GM18867 (cell line): ENCODE results near the gene MYDGF.

Experiments
- ATAC-seq: cut with Tn5 transposase; IDR thresholded peaks from one replicate; pipeline ENCODE4 v1.9.1; 2021; ENCODE audit warnings: mild to moderate bottlenecking, moderate library complexity; ENCODE audit not compliant: unreplicated experiment

The MYDGF gene

GRCh38 chr19:4647676-4648644 is 22.2 kb downstream of the MYDGF start:
- ATAC-seq = no peak

- no peak for ATAC-seq
Observed at GRCh38 chr19:4645718-4646117, 24.4 kb downstream of the MYDGF start.

GRCh38 chr19:4642625-4643024 is 27.5 kb downstream of the MYDGF start:
- no peak for ATAC-seq

DNA sequence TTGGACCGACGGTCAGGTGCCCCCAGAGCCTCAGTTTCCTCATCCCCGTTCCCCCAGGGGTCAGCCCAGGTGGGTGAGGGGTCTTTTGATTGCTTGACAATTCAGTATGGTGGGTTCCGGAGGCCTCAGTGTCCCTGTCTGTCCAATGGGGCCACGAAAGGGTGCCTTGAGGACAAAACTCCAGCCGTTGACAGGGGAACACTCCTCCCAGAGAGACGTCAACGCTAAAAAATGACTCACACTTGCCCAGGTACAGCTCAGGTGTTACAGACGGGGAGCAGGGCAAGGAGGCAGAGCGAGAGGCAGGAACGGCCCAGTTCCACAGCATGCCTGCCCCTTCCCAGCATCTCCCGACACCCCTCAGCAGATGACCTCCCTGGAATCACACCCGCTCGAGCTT is 29.0 kb downstream of the MYDGF start:
- ATAC-seq = no peak

DNA sequence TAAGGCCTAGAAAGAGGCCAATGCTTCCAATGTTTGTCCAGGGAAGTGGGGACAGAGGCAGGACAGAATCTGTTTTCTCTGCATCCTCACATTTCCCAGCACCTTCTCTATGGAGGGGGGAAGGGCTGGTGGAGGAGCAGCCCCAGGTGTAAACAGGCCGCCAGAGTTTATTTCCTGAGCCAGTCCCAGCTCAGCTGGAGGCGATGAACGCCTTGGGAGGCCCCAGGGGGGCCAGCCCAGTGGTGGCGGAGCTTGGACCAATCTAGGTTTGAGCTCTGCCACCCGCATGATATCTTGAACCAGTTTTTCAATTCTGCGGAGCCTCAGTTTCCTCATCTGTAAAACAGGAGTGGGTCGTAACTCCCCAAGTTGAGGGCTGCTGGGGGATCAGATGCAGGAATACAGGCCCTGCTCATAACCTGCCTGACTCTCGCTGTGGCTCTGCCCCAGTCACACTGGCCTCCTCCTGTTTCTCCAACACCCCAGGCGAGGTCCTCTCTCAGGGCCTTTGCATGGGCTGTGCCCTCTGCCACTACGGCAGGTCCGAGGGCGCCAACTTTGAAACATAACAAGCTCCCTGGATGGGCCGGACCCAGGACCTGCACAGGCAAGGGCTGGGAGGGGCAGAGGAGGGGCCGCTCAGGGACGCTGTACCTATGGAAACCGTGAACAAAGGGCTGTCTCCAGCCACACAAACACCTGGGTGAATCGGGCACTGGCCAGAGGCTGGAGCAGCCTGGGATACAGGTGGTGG is 29.7 kb downstream of the MYDGF start:
- ATAC-seq = no peak

DNA sequence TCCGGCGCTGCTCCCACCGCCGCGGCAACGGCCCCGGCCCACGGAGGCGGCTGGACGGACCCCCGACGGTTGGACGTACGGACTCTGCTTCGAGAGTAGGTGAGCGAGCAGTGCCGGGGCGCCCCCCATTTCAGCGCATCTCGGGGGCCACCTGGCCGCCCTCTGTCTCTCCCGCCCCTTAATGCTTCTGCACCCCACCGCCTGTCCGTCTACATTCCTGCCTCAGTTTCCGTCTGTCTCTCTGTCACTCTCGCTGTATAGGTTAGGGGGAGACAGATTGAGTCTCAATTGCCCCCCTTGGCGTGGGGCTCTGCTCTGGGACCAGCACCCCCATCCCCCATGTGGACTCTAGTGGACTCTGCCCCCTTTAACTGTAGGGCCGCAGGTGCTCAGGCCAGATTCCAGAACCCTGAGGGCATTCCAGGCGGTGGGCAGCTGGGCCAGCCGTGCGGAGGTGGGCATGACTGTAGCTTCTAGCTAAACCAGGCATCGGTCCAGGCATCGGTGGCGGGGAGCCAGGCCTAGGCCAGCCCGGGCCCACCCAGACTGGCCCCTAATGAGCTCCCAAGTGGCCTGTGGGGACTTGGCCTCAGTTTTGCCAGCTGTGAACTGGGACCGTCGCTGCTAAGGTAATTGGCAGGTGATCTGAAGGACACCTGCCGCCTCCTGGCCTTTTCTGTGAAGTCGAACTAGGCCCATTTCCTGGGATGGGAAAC is 30.5 kb downstream of the MYDGF start:
- ATAC-seq = peak; percentile 11

DNA sequence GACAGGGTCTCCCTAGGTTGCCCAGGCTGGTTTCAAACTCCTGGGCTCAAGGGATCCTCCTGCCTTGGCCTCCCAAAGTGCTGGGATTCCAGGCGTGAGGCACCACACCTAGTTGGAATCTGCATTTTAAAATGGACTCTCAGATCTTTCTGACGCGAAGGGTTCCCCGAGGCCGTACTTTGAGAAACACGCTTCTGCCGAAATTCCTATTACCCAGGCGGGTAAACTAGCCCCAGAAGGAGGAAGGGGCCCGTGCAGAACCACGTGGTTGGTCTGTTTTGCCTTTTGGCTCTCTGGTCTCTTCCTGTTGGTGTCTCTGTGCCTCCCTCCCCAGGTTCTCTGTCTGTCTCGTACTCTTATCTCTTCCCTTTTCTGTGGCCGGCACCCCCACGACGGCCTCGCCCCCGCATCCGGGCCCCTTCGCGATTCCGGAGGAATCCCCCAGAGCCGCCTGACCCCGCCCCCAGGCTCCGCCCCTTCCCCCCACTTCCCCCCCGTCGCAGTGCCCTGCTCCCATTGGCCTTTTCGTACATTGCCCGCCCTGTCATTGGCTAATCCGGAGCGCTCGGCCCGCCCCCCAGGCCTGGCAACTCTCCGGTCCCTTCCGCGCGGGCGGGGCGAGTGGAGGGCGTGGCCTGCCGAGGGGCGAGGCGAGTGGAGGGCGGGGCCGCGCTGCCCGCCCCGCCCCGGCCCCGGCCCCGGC is 31.2 kb downstream of the MYDGF start, which contains the start of gene TNFAIP8L1:
Gene TNFAIP8L1 (plus strand): TSS at position 689 of the 703 bp plus-strand sequence. CDS start 12,354 bp downstream, outside the sequence.
- peak; percentile 88 for ATAC-seq

- no peak for ATAC-seq
Observed at GRCh38 chr19:4638317-4638716, 31.8 kb downstream of the MYDGF start.

GRCh38 chr19:4636761-4637160 is 33.4 kb downstream of the MYDGF start:
- no peak for ATAC-seq

- no peak for ATAC-seq
Observed at GRCh38 chr19:4636151-4636717, 33.9 kb downstream of the MYDGF start.

DNA sequence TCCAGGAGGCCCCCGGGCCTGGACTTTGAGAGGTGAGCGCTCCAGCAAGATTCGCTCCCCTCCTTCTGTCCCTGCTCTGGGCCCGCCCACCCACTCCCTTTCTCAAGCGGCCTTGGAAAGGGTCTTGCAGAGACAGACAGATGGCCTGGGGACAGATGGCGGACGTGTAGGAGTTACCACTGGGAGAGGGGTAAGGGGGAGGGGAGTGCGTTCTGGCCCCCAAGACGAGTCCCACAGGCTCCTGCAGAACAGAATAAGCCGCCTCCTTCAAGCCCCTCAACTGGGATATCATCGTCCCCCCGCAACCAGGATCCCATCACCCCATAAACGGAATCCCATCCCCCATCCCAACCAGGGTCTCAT is 34.4 kb downstream of the MYDGF start:
- ATAC-seq = no peak

DNA sequence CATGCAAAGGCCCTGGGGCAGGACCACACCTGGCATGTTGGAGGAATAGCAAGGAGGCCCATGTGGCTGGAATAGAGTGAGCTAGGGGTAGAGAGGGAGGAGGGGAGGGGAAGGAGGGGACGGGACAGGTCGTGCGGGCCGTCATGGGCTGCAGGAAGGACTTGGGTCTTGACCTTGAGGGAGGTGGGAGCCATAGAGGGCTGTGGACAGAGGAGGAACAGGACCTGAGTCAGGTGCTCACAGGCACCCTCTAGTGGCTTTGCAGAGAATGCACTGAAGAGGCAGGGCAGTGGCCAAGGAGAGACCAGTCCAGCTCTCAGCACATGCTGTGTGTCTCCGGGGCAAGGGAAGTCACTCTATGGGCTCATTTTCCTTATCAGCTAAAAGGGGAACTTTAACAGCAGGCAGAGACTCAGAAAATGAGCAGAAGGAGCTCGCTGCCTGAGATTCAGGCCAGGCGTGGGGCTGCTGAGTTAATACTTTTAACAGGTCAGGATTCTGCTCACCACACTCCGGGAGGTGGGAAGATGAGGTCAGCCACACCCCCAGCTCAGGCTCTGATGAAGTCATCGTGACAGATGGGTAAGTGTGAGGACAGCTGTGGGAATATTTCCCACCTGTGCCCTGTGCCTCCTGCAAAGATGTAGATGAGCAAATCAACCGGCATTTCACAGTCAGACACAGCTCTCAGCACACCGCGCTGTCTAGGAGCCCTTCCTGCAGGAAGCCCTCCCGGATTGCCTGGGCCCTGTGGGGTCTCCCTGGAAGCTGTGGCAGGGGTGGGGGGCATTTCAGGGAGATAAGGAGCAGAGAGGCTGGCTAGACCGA is 36.8 kb downstream of the MYDGF start:
- no peak for ATAC-seq

- no peak for ATAC-seq
Observed at GRCh38 chr19:4624733-4625362, 45.3 kb downstream of the MYDGF start.

DNA sequence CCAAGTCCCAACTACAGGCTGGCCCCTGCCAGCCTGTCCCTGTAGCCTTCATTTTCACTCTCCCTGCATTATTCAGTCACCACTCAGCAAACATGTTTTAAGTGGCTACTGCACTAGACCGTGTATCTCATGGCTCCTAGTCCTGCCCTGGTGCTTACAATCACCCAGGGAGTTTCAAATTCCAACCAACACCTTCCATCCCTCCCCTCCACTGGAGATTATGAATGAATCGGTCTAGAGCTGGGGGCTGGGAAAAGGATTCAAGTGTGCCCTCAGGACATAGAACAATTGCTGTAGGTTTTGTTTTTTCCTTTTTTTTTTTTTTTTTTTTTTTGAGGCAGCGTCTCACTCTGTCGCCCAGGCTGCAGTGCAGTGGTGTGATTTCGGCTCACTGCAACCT is 45.8 kb downstream of the MYDGF start:
- no peak for ATAC-seq

DNA sequence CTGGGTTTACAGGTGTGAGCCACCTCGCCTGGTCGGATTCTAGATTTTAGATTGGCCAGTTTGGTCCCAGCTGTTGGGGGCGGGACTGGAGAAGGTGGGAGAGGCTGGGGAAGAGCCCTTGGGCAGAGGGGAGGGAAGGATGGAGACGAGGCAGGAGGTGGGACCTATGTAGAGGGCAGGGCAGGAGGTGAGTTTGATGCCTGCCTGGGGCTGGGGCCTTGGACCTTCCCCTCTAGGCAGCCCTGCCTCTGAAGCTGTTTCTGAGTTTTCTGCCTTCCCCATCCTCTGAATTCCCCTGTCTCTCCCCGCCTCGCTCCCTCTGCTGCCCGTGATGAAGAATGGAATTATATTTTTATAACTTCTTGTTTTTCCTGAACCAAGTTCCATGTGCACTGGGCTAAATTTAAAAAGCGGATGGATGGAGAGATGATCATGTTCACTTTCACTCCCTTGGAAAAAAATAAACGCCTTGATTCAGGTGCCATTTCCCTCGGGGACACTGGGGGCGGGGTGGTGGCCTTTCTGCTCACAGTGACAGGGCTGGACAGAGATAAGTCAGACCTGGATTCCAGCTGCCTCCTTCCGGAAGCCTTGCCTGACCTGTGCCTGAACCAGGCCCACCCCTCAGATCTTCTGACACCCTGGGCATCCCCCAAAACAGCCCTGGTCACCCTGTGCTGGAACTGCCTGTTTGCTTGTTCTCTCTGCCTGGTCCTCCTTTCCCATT is 47.3 kb downstream of the MYDGF start:
- ATAC-seq = no peak

DNA sequence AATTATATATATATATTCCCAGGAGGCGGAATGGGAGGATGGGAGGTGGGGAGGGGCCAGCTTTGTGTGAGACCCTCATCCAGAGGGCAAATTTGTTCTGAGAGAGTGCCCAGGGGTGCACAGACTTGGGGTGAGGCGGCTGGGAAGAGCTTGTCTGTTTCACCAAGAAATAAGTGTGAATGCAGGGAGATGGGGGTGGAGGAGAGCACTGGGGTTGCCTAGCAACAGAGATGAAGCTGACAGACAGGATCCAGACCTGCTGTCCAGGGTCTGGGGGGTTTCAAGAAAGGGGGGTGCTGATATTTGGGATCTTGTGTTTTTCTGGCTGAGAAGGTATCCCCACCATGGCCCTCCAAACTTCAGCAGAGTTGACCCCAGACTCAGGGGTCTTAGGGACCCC is 49.5 kb downstream of the MYDGF start:
- ATAC-seq = no peak

GRCh38 chr19:4619668-4620294 is 50.4 kb downstream of the MYDGF start:
- ATAC-seq = no peak

DNA sequence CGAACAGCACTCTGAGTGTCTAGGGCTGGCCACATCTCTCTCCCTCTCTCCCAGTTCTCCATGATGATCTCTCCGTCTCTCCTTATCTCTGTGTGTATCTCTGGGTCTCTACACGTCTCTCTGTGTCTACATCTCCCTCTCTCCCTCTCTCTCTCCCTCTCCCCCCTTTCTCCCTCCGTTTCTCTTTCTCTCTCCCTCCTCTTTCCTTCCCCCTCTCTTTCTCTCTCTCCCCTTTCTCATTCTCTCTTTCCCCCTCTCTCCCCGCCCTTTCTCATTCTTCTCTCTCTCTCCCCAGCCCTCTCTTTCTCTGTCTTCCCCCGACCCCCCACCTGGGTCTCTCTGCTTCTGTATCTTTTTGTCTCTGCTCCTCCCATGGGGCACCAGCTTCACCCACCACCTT is 52.1 kb downstream of the MYDGF start:
- no peak for ATAC-seq
